ENCODE measurements around the gene FBP2.

Gene FBP2

GRCh38 chr9:94593459-94594345 is at the start of gene FBP2:
TSS of gene FBP2 (minus strand) at chr9:94593824. CDS start at chr9:94593726, 98 bp downstream.
- no peak within 1 kb of the TSS for H3K4me3 ChIP-seq (ENCODE audit: low read length)
- no peak for TF ChIP-seq ZNF274 (IDR thresholded peaks at IDR 0.05; ENCODE audit: low read depth, low read length)

DNA sequence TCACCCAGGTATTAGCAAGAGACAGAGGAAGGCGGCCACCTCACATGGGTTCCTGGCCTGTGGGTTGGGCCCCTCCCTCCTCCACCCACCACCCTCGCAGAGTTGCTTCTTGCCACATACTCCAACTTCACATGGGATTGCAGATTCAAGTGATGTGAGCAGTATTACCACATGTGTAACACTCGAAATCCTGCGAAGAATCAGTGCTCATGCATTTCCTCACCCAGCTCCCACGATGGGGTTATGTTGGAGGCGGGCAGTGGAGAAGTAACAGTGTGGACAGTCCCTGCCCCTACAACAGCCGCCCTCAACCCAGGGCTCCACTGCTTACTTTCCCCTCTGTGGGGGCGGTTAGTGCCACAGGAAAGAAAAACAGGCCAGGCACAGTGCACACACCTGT is 49.6 kb upstream of the FBP2 start:
- no peak for TF ChIP-seq ZNF274 (IDR thresholded peaks at IDR 0.05; ENCODE audit: low read depth, low read length)
- H3K4me3 ChIP-seq (ENCODE audit: low read length) = no peak overlapping the region

- TF ChIP-seq ZNF274 (IDR thresholded peaks at IDR 0.05; ENCODE audit: low read depth, low read length) = no peak
- H3K4me3 ChIP-seq (ENCODE audit: low read length) = no peak overlapping the region
These were observed 48.9 kb upstream of the FBP2 start for GRCh38 chr9:94642501-94642900.

GRCh38 chr9:94639999-94640376 is 46.4 kb upstream of the FBP2 start:
- no peak for TF ChIP-seq ZNF274 (IDR thresholded peaks at IDR 0.05; ENCODE audit: low read depth, low read length)
- H3K4me3 ChIP-seq (ENCODE audit: low read length) = no peak overlapping the region; the same call in 1 of the 2 replicates

GRCh38 chr9:94639061-94639998 is 45.7 kb upstream of the FBP2 start, which contains the start of gene FBP1:
TSS of gene FBP1 (minus strand) at chr9:94639518. CDS start at chr9:94639310, 208 bp downstream.
- peak within 1 kb of the TSS; percentile 39; the same call in 1 of the 2 replicates for H3K4me3 ChIP-seq (ENCODE audit: low read length)
- TF ChIP-seq ZNF274 (IDR thresholded peaks at IDR 0.05; ENCODE audit: low read depth, low read length) = no peak

- H3K4me3 ChIP-seq (ENCODE audit: low read length) = peak overlapping the region; percentile 39; the same call in 1 of the 2 replicates
- TF ChIP-seq ZNF274 (IDR thresholded peaks at IDR 0.05; ENCODE audit: low read depth, low read length) = no peak
These were observed 44.9 kb upstream of the FBP2 start for GRCh38 chr9:94638335-94639060.

- no peak for TF ChIP-seq ZNF274 (IDR thresholded peaks at IDR 0.05; ENCODE audit: low read depth, low read length)
- H3K4me3 ChIP-seq (ENCODE audit: low read length) = no peak overlapping the region
These were observed 39.1 kb upstream of the FBP2 start for GRCh38 chr9:94632737-94633136.

DNA sequence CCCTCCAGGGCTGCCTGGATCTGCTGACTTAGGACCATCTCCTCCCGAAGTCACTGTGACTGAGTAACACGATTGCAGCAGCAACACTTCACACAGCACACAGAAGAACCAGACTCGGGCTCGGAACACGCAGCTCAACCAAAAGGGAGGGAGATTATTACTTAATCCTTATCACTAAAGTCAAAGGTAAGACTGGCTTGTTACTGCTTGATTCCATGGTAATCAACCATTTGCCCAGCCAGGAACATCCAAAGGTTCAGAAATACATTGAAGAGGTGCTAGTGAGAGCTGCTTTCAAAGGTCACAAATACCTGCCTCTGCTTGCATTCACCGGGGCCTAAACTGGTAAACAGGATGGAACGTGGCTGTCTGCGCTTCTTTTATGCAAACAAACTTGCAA is 38.0 kb upstream of the FBP2 start:
- no peak for TF ChIP-seq ZNF274 (IDR thresholded peaks at IDR 0.05; ENCODE audit: low read depth, low read length)
- H3K4me3 ChIP-seq (ENCODE audit: low read length) = no peak overlapping the region

DNA sequence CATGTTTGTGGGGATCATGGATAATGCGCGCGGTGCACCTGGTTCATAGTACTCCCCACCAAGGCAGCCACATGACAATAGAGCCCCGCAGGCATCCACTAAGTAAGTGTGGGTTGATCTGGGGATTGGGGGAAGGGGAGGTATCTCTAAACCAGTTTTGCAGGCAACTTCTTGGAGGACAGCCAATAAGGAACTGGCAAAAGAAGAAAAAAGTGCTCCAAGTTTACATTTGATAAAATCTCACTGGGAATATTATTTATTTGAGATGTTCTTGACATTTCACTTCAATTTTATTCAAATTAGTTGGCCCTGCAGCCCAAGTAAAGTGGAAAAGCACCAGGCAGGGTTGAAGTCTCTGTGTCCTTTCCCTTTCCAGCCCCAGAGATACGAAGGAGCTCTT is 37.2 kb upstream of the FBP2 start:
- TF ChIP-seq ZNF274 (IDR thresholded peaks at IDR 0.05; ENCODE audit: low read depth, low read length) = no peak
- H3K4me3 ChIP-seq (ENCODE audit: low read length) = no peak overlapping the region

DNA sequence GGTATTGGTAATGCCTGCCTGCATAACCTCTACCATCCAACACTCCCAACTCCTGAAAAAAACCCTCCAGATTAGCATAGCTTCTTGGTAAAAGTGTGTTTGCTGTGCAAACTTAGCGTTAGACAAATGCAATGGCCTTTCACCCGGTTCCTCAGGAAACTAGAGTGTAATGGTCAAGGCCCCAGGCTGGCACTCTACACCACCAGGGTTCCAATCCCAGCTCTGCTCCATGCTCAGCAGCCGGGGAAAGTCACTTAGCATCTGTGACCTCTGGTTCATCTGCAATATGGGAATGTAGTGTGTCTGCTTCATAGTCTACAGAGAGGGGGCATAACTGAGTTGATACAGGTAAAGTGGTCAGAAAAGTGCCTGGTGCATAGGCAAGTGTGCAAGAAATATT is 36.7 kb upstream of the FBP2 start:
- TF ChIP-seq ZNF274 (IDR thresholded peaks at IDR 0.05; ENCODE audit: low read depth, low read length) = no peak
- no peak overlapping the region for H3K4me3 ChIP-seq (ENCODE audit: low read length)

- no peak for TF ChIP-seq ZNF274 (IDR thresholded peaks at IDR 0.05; ENCODE audit: low read depth, low read length)
These were observed 33.7 kb upstream of the FBP2 start for GRCh38 chr9:94627287-94627686.

DNA sequence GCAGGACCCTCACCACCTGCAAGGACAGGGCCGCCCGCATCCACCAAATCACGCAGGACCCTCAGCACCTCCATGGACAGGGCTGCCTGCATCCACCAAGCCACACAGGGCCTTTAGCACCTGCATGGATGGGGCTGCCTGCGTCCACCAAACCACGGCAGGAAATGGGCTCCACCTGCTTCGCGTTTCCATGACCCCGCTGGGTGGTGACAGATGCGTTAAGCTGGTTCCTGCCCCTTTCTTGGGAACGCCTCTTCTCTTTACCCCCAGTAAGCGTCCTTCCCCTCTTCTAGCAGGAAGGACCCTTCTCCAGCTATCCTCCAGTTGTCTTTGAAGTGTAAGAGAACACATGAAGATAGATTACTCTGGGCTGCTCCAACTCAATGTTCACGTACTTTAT is 32.2 kb upstream of the FBP2 start:
- no peak overlapping the region for H3K4me3 ChIP-seq (ENCODE audit: low read length)
- no peak for TF ChIP-seq ZNF274 (IDR thresholded peaks at IDR 0.05; ENCODE audit: low read depth, low read length)

More at GRCh38 chr9:94627287-94627686, 33.7 kb upstream of the FBP2 start:
- H3K4me3 ChIP-seq (ENCODE audit: low read length) = no peak overlapping the region

DNA sequence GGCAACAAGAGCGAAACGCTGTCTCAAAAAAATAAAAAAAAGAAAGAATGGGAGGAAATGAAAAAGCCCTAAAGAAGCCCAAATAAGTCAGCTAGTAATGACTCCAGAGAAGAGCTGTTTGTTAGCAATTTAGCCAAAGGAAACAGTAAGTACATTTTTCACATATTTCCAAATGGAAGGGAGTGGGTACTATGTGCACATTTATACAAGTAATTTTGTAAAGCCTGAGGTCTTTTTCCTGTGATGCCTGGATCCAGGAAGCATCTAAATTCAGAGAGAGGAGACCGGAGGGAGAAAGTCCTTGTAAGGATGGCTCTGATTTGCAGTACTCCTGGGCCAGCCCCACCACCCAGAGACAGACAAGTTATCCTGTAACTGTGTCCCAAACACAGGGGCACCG is 31.0 kb upstream of the FBP2 start:
- H3K4me3 ChIP-seq (ENCODE audit: low read length) = no peak overlapping the region
- no peak for TF ChIP-seq ZNF274 (IDR thresholded peaks at IDR 0.05; ENCODE audit: low read depth, low read length)

GRCh38 chr9:94623253-94623652 is 29.6 kb upstream of the FBP2 start:
- no peak for TF ChIP-seq ZNF274 (IDR thresholded peaks at IDR 0.05; ENCODE audit: low read depth, low read length)
- no peak overlapping the region for H3K4me3 ChIP-seq (ENCODE audit: low read length)
